GM23248 (cell line): ENCODE results near the gene MCTP2. TPM values are rescaled to one million over a fixed set of nuclear protein-coding genes. Genes with fewer than 3 reads are reported as not detected.

ENCODE experiments used
- DNase-seq: peaks from one replicate; pipeline ENCODE4 v3.0.0-alpha.2; 2015
- H2AFZ ChIP-seq: fragments of 200-600 bp; sonication (generic); 2 replicates; pipeline ENCODE4 v1.6.1; 2016; ENCODE audit warnings: antibody characterized with exemption
- H3F3A ChIP-seq: fragments of 200-600 bp; sonication (generic); 2 replicates; pipeline ENCODE4 v1.6.1; 2016; ENCODE audit warnings: mild to moderate bottlenecking, antibody characterized with exemption, mixed run types; ENCODE audit not compliant: insufficient read depth
- H3K27ac ChIP-seq: fragments of 200-600 bp; sonication (generic); 2 replicates; pipeline ENCODE4 v1.5.1; 2016; ENCODE audit warnings: mild to moderate bottlenecking
- H3K27me3 ChIP-seq: fragments of 200-600 bp; sonication (generic); replicated peaks from 2 replicates; pipeline ENCODE4 v1.6.1; 2016; ENCODE audit warnings: mild to moderate bottlenecking; ENCODE audit not compliant: insufficient read depth
- H3K36me3 ChIP-seq: fragments of 200-600 bp; sonication (generic); 2 replicates; pipeline ENCODE4 v1.6.1; 2016; ENCODE audit warnings: low read depth, mild to moderate bottlenecking
- H3K4me1 ChIP-seq: fragments of 200-600 bp; sonication (generic); 2 replicates; pipeline ENCODE4 v1.6.1; 2016; ENCODE audit warnings: mild to moderate bottlenecking; ENCODE audit not compliant: insufficient read depth
- H3K4me2 ChIP-seq: fragments of 200-600 bp; sonication (generic); one replicate; pipeline ENCODE4 v1.6.1; 2016; ENCODE audit warnings: mild to moderate bottlenecking; ENCODE audit not compliant: unreplicated experiment
- H3K4me3 ChIP-seq: fragments of 200-600 bp; sonication (generic); 2 replicates; pipeline ENCODE4 v1.5.1; 2016; ENCODE audit warnings: mild to moderate bottlenecking
- H3K79me2 ChIP-seq: fragments of 200-600 bp; sonication (generic); 2 replicates; pipeline ENCODE4 v1.6.1; 2016; ENCODE audit warnings: mild to moderate bottlenecking; ENCODE audit not compliant: insufficient read depth
- H3K9ac ChIP-seq: fragments of 200-600 bp; sonication (generic); 2 replicates; pipeline ENCODE4 v1.6.1; 2016; ENCODE audit warnings: mild to moderate bottlenecking
- H3K9me2 ChIP-seq: fragments of 200-600 bp; sonication (generic); 2 replicates; pipeline ENCODE4 v1.6.1; 2016; ENCODE audit warnings: mixed run types, mild to moderate bottlenecking, moderate library complexity; ENCODE audit not compliant: insufficient read depth
- H3K9me3 ChIP-seq: fragments of 200-600 bp; sonication (generic); one replicate; pipeline ENCODE4 v1.6.1; 2017; ENCODE audit warnings: low read depth
- H4K20me1 ChIP-seq: fragments of 200-600 bp; sonication (generic); 2 replicates; pipeline ENCODE4 v1.6.0; 2016; ENCODE audit not compliant: insufficient read depth
- EZH2 ChIP-seq: fragments of 200-600 bp; sonication (generic); IDR thresholded peaks from 2 replicates; pipeline ENCODE4 v1.6.1; 2018; ENCODE audit warnings: antibody characterized with exemption, mild to moderate bottlenecking; ENCODE audit not compliant: insufficient read depth, poor library complexity, severe bottlenecking
- EZH2phosphoT487 ChIP-seq: fragments of 200-600 bp; sonication (generic); IDR thresholded peaks from 2 replicates; pipeline ENCODE4 v1.6.1; 2018; ENCODE audit warnings: antibody characterized with exemption, moderate library complexity, mild to moderate bottlenecking, low read depth; ENCODE audit not compliant: insufficient read depth
- WGBS, 2 experiments: methylation state at CpG; one replicate each; pipeline ENCODE4 v1.1.6; 2015 to 2017; ENCODE audit warnings: low lambda C conversion rate in 2 of 2, low coverage in 1 of 2; ENCODE audit errors: missing lambda C conversion rate in 2 of 2; 5-methylcytosine and 5-hydroxymethylcytosine counted together
- in situ Hi-C: fragments of 300-500 bp; cut with MboI; formaldehyde crosslinking; loops from 2 replicates; pipeline ENCODE4 v1.15.0; 2020
- polyA plus RNA-seq: library from polyadenylated mRNA; unstranded; fragments of >200 nt; fragmentation: Nextera tagmentation; extraction: Ambion mirVana; gene quantifications from 2 replicates; pipeline ENCODE4 v1.2.1, GENCODE V29; 2016
- total RNA-seq: library from RNA; depleted of rRNA; stranded (reverse); fragments of >200 nt; shearing (Covaris generic); gene quantifications from 2 replicates; pipeline ENCODE4 v1.2.3, GENCODE V29; 2014

Gene MCTP2
- total and polyA plus RNA-seq, 2 experiments from 2014 or later = 0.70 to 0.97 TPM

- H4K20me1 ChIP-seq = no peaks in the 10 kb centered on the region
- in situ Hi-C loops = no loop called here
- WGBS, 2 experiments = 69 to 80% methylated on average over 1 of the region's 1 CpG
These were observed 222.0 kb downstream of the MCTP2 start for GRCh38 chr15:94453227-94453988.

GRCh38 chr15:94455297-94455696 lies 223.9 kb downstream of the MCTP2 start:
- Histone ChIP-seq H3K9me3 (no peaks in the 10 kb centered on the region), H3K4me2 (no peak overlapping the region), H3K4me3 (no peak overlapping the region), H2AFZ (no peak overlapping the region), H3K27me3 (no peaks in the 10 kb centered on the region), H3K4me1 (no peaks in the 10 kb centered on the region), H3K79me2 (no peaks in the 10 kb centered on the region), H3K36me3 (no peaks in the 10 kb centered on the region), H4K20me1 (no peaks in the 10 kb centered on the region), H3K9ac (no peak overlapping the region), H3K9me2 (no peaks in the 10 kb centered on the region), H3K27ac (no peak overlapping the region), H3F3A (no peaks in the 10 kb centered on the region)
- DNase-seq = no peak
- WGBS, 2 experiments = 77 to 81% methylated on average over 9 of the region's 9 CpGs
- in situ Hi-C loops = no loop called here
- no peak for TF ChIP-seq EZH2
- no peak for TF ChIP-seq EZH2phosphoT487

More at GRCh38 chr15:94453227-94453988, 222.0 kb downstream of the MCTP2 start:
- DNase-seq = no peak
- H3K4me3 ChIP-seq = no peak overlapping the region
- H2AFZ ChIP-seq = no peak overlapping the region
- no peak overlapping the region for H3K27ac ChIP-seq
- no peak overlapping the region for H3K4me2 ChIP-seq
- H3K9me3 ChIP-seq = no peaks in the 10 kb centered on the region
- H3K79me2 ChIP-seq = no peaks in the 10 kb centered on the region
- no peaks in the 10 kb centered on the region for H3K9me2 ChIP-seq
- H3F3A ChIP-seq = no peaks in the 10 kb centered on the region
- H3K36me3 ChIP-seq = no peaks in the 10 kb centered on the region
- H3K27me3 ChIP-seq = no peaks in the 10 kb centered on the region
- no peak overlapping the region for H3K9ac ChIP-seq
- TF ChIP-seq EZH2phosphoT487 (no peak), EZH2 (no peak)
- no peaks in the 10 kb centered on the region for H3K4me1 ChIP-seq

GRCh38 chr15:94456226-94456625 lies 224.9 kb downstream of the MCTP2 start:
- TF ChIP-seq EZH2 = no peak
- TF ChIP-seq EZH2phosphoT487 = no peak
- in situ Hi-C loops = no loop called here
- Histone ChIP-seq H3K9ac (no peak overlapping the region), H3K4me1 (no peaks in the 10 kb centered on the region), H4K20me1 (no peaks in the 10 kb centered on the region), H3K79me2 (no peaks in the 10 kb centered on the region), H2AFZ (no peak overlapping the region), H3K36me3 (no peaks in the 10 kb centered on the region), H3K27ac (no peak overlapping the region), H3K4me2 (no peak overlapping the region), H3K9me3 (no peaks in the 10 kb centered on the region), H3K4me3 (no peak overlapping the region), H3K27me3 (no peaks in the 10 kb centered on the region), H3F3A (no peaks in the 10 kb centered on the region), H3K9me2 (no peaks in the 10 kb centered on the region)
- no peak for DNase-seq
- 58 to 59% methylated on average over 5 of the region's 5 CpGs for WGBS, 2 experiments

GRCh38 chr15:94457661-94458060 lies 226.3 kb downstream of the MCTP2 start:
- H3K4me3 ChIP-seq = no peak overlapping the region
- no peaks in the 10 kb centered on the region for H3F3A ChIP-seq
- H4K20me1 ChIP-seq = no peaks in the 10 kb centered on the region
- TF ChIP-seq EZH2phosphoT487 (no peak), EZH2 (no peak)
- no peak overlapping the region for H3K9ac ChIP-seq
- H3K27ac ChIP-seq = no peak overlapping the region
- no peaks in the 10 kb centered on the region for H3K79me2 ChIP-seq
- H3K27me3 ChIP-seq = no peaks in the 10 kb centered on the region
- 85 to 90% methylated on average over 8 of the region's 8 CpGs for WGBS, 2 experiments
- no peaks in the 10 kb centered on the region for H3K36me3 ChIP-seq
- H3K4me2 ChIP-seq = no peak overlapping the region
- no peaks in the 10 kb centered on the region for H3K9me2 ChIP-seq
- H3K4me1 ChIP-seq = no peaks in the 10 kb centered on the region
- no peak for DNase-seq
- in situ Hi-C loops = no loop called here
- no peaks in the 10 kb centered on the region for H3K9me3 ChIP-seq
- no peak overlapping the region for H2AFZ ChIP-seq
